Suprapubic skin (tissue), 4 donors: ENCODE data around the gene TMEFF2. TPM values are rescaled to one million over a fixed set of nuclear protein-coding genes. Genes with fewer than 3 reads are reported as not detected.

Experiments used
- DNase-seq, 2 donors: peaks; one replicate each; pipeline ENCODE4 v3.0.0-alpha.2; 2019; ENCODE audit warnings: low spot score in 2 of 2
- H3K27ac ChIP-seq: fragments of 200-600 bp; sonication (generic); one replicate; pipeline ENCODE4 v1.5.1; 2019
- H3K27me3 ChIP-seq: fragments of 200-600 bp; sonication (generic); one replicate; pipeline ENCODE4 v1.5.1; 2019
- H3K36me3 ChIP-seq: fragments of 200-600 bp; sonication (generic); one replicate; pipeline ENCODE4 v1.5.1; 2019
- H3K4me1 ChIP-seq: fragments of 200-600 bp; sonication (generic); one replicate; pipeline ENCODE4 v1.5.1; 2019
- H3K4me3 ChIP-seq: fragments of 200-600 bp; sonication (generic); one replicate; pipeline ENCODE4 v1.5.1; 2019; ENCODE audit warnings: mild to moderate bottlenecking
- H3K9me3 ChIP-seq: fragments of 200-600 bp; sonication (generic); one replicate; pipeline ENCODE4 v1.5.1; 2019
- CTCF ChIP-seq, 2 donors: fragments of 200-600 bp in 1 of 2; fragments of 450-650 bp in 1 of 2; sonication (generic) in 1 of 2; IDR thresholded peaks; one replicate each; pipeline ENCODE4 v1.5.1; 2016 to 2019; ENCODE audit warnings: antibody characterized with exemption in 2 of 2, mild to moderate bottlenecking in 1 of 2, moderate library complexity in 1 of 2
- EP300 ChIP-seq: sonication (generic); formaldehyde crosslinking; IDR thresholded peaks from one replicate; pipeline ENCODE4 v1.6.1; 2017; ENCODE audit warnings: antibody characterized with exemption
- POLR2A ChIP-seq, 2 donors: fragments of 450-650 bp; IDR thresholded peaks; one replicate each; pipeline ENCODE4 v1.6.1; 2017; ENCODE audit warnings: antibody characterized with exemption in 2 of 2, mild to moderate bottlenecking in 2 of 2, moderate library complexity in 2 of 2
- POLR2AphosphoS5 ChIP-seq, 3 donors: sonication (generic); formaldehyde crosslinking; IDR thresholded peaks; one replicate each; pipeline ENCODE4 v1.6.1; 2017; ENCODE audit warnings: antibody characterized with exemption in 3 of 3
- WGBS: methylation state at CpG from one replicate; pipeline ENCODE4 v1.1.5; 2018; 5-methylcytosine and 5-hydroxymethylcytosine counted together
- total RNA-seq, 4 donors: library from RNA; depleted of rRNA; stranded (reverse); fragments of >200 nt; gene quantifications; one replicate each; pipeline ENCODE4 v1.1.0, GENCODE V29; 2016

TMEFF2 gene
- total RNA-seq, 4 donors from 2014 or later, result 0.36 TPM; not detected in 3

GRCh38 chr2:192043216-192043870, 151.4 kb downstream of the TMEFF2 start:
- Histone ChIP-seq H3K4me1 (no peaks in the 10 kb centered on the region), H3K4me3 (no peak overlapping the region), H3K27ac (no peak overlapping the region), H3K36me3 (no peaks in the 10 kb centered on the region), H3K27me3 (no peaks in the 10 kb centered on the region), H3K9me3 (no peaks in the 10 kb centered on the region)
- DNase-seq, result no peak
- no peak for TF ChIP-seq EP300
- TF ChIP-seq POLR2AphosphoS5 (IDR thresholded peaks at IDR 0.05), result no peak
- TF ChIP-seq POLR2A (IDR thresholded peaks at IDR 0.05), result no peak
- no peak for TF ChIP-seq CTCF (IDR thresholded peaks at IDR 0.05)
- 85% methylated on average over 6 of the region's 6 CpGs for WGBS

- DNase-seq, result no peak
- Histone ChIP-seq H3K27ac (no peak overlapping the region), H3K27me3 (no peaks in the 10 kb centered on the region), H3K9me3 (no peaks in the 10 kb centered on the region), H3K4me3 (no peak overlapping the region), H3K4me1 (no peaks in the 10 kb centered on the region), H3K36me3 (no peaks in the 10 kb centered on the region)
- 72% methylated on average over 5 of the region's 5 CpGs for WGBS
- TF ChIP-seq EP300, result no peak
- no peak for TF ChIP-seq POLR2A (IDR thresholded peaks at IDR 0.05)
- TF ChIP-seq POLR2AphosphoS5 (IDR thresholded peaks at IDR 0.05), result no peak
- no peak for TF ChIP-seq CTCF (IDR thresholded peaks at IDR 0.05)
These were observed 152.6 kb downstream of the TMEFF2 start for GRCh38 chr2:192042126-192042525.

GRCh38 chr2:192038110-192038509, 156.6 kb downstream of the TMEFF2 start:
- Histone ChIP-seq H3K9me3 (no peaks in the 10 kb centered on the region), H3K27me3 (no peaks in the 10 kb centered on the region), H3K27ac (no peak overlapping the region), H3K36me3 (no peaks in the 10 kb centered on the region), H3K4me3 (no peak overlapping the region), H3K4me1 (no peaks in the 10 kb centered on the region)
- 88% methylated on average over 1 of the region's 1 CpG for WGBS
- DNase-seq, result no peak
- TF ChIP-seq POLR2A (IDR thresholded peaks at IDR 0.05) (no peak), EP300 (no peak), CTCF (IDR thresholded peaks at IDR 0.05) (no peak), POLR2AphosphoS5 (IDR thresholded peaks at IDR 0.05) (no peak)

- no peak for DNase-seq
- 38% methylated on average over 3 of the region's 3 CpGs for WGBS
- H3K27ac ChIP-seq, result no peak overlapping the region
- H3K9me3 ChIP-seq, result no peaks in the 10 kb centered on the region
- H3K4me3 ChIP-seq, result no peak overlapping the region
- TF ChIP-seq EP300 (no peak), CTCF (IDR thresholded peaks at IDR 0.05) (no peak), POLR2AphosphoS5 (IDR thresholded peaks at IDR 0.05) (no peak), POLR2A (IDR thresholded peaks at IDR 0.05) (no peak)
- H3K4me1 ChIP-seq, result no peaks in the 10 kb centered on the region
- no peaks in the 10 kb centered on the region for H3K27me3 ChIP-seq
- H3K36me3 ChIP-seq, result no peaks in the 10 kb centered on the region
These were observed 158.8 kb downstream of the TMEFF2 start for GRCh38 chr2:192035731-192036442.

- DNase-seq, result no peak
- Histone ChIP-seq H3K9me3 (no peaks in the 10 kb centered on the region), H3K4me3 (no peak overlapping the region), H3K27me3 (no peaks in the 10 kb centered on the region), H3K4me1 (peaks cover 4% of the 10 kb centered on the region), H3K27ac (no peak overlapping the region), H3K36me3 (no peaks in the 10 kb centered on the region)
- TF ChIP-seq POLR2A (IDR thresholded peaks at IDR 0.05) (no peak), EP300 (no peak), CTCF (IDR thresholded peaks at IDR 0.05) (no peak), POLR2AphosphoS5 (IDR thresholded peaks at IDR 0.05) (no peak)
- 93% methylated on average over 3 of the region's 3 CpGs for WGBS
These were observed 163.9 kb downstream of the TMEFF2 start for GRCh38 chr2:192030856-192031255.
